Right ventricle myocardium superior (tissue), 1 donor: ENCODE data around the gene CBLIF. TPM values are rescaled to one million over a fixed set of nuclear protein-coding genes. Genes with fewer than 3 reads are reported as not detected.
A peak's percentile ranks its signal among the peaks of the same experiment; 100 is the strongest.
"Not testable (repeated sequence)": the region's sequence is repeated elsewhere in the genome, so short reads cannot be mapped to it uniquely, and the experiment has no call there.

Experiments used
- ATAC-seq: fragments of 200-7000 bp; cut with Tn5 transposase; one replicate; pipeline ENCODE4 v1.9.1; 2020; ENCODE audit warnings: mild to moderate bottlenecking; ENCODE audit not compliant: poor library complexity
- DNase-seq: peaks from one replicate; pipeline ENCODE4 v3.0.0-alpha.2; 2020
- intact Hi-C: fragments of 100-400 bp; cut with DNase I; formaldehyde crosslinking; loops from one replicate; pipeline ENCODE4 v1.11.2; 2022
- total RNA-seq: library from RNA; stranded (reverse); fragmentation: NEBNext Ultra II Directional; extraction: Animal tissue kit (Norgen Biotek cat#: 25700); gene quantifications from one replicate; pipeline ENCODE4 v1.2.1, GENCODE V29; 2021
- donor health status: DM: no; HTN: yes; CAD: no; lungs with severe emphysema.

Gene CBLIF
- total RNA-seq, 1 donor from 2014 or later = not detected

DNA sequence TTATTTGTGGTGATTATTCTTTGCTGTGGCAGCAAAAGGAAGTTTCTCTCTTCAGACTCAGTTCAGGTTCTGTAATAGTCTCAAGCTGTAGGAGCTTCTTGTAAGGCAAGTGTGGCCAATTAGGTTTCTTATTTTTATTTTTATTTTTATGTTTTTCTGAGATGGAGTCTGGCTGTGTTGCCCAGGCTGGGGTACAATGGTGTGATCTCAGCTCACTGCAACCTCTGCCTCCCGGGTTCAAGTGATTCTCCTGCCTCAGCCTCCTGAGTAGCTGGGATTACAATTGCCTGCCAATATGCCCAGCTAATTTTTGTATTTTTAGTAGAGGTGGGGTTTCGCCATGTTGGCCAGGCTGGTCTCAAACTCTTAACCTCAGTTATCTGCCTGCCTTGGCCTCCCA lies 4.3 kb upstream of the CBLIF start:
- DNase-seq, ATAC-seq, intact Hi-C loops: not testable (repeated sequence)

DNA sequence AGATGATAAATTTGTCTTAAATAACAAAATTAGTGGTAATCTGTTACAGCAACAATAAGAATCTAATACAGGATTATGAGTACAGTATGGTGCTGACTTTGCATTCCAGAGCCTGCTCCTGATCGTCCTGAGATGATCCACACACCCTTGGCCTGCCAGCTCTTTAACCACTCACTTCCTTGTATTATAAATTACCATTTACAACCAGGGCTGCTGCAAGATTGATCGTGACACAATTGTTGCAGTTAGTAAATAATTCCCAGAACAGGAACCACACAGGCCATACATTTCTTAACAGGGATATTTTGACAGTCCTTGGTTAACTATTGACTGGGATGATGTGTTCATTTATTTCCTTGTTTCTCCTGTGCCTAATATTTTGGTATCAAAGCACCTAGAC lies 3.8 kb upstream of the CBLIF start:
- intact Hi-C loops = no loop called here
- no peak for ATAC-seq
- no peak for DNase-seq

DNA sequence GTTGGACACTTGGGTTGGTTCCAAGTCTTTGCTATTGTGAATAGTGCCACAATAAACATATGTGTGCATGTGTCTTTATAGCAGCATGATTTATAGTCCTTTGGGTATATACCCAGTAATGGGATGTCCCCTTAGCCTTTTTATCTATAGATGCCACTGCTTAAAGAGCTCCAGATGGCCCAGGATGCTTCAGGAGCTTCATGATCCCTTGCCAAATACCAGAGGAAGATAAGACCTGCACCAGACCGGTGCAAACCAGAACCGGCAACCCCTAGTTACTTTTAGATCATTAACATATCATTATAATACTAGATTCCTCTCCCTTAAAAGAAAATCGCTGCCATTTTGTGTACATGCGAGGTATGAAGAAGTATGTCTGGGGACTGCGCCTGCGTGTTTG lies 3.1 kb upstream of the CBLIF start:
- DNase-seq, intact Hi-C loops, ATAC-seq: not testable (repeated sequence)

DNA sequence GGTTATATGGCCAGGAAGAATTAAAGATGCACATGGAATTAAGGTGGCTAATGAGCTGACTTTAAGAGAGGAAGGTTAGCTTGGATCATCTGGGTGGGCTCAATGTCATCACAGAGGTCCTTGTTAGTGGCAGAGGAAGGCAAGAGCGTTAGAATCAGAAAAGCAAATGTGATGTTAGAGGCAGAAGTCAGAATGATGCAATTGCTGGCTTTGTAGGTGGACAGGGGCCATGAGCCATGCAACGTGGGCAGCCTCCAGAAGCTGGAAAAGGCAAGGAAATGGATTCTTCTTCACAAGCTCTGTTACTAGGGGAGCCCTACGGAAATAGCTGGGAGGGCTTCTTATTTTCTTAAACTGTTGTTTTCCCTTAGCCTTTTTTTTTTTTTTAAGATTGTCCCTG lies 2.3 kb upstream of the CBLIF start:
- intact Hi-C loops = no loop called here
- DNase-seq = no peak
- ATAC-seq = no peak

DNA sequence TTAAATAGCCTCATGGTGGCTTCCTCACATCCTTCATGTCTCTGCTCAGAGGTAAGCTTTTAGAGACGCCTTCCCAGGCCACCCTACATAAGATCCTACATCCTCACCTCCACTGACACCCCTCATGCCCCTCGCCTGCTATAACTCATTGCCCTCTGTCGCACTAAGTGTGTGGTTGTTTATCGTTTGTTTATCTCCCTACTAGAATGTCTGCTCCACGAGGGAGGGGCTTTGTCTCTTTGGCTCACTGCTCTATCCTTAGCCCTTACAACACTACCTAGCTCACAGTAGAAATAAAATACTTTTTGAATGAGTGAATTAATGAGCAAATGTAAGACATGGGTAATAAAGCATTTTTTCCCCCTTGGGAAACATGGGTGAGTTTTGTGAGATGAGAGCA lies 1.3 kb upstream of the CBLIF start:
- DNase-seq (no peak), ATAC-seq (no peak)
- intact Hi-C loops = no loop called here

DNA sequence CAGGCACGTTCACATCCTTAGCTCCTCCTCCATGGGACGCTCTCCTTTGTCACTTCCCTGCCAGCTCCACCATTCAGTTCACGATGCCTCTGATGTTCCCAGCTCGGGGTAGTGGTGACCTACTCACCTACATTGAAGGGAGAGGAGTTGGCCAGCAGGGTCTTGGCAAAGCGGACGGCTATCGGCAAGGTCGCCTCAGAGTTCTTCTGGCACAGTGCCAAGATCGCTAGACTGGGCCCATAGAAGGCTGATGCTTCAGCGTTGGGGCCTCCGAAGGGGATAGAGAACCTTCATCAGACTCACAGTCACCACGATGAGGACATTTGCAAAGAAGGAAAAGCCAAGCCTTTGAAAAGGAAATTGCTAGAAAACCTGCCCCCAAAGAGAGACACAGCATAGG lies 3.0 kb downstream of the CBLIF start:
- DNase-seq (no peak), ATAC-seq (no peak)
- intact Hi-C loops = no loop called here

DNA sequence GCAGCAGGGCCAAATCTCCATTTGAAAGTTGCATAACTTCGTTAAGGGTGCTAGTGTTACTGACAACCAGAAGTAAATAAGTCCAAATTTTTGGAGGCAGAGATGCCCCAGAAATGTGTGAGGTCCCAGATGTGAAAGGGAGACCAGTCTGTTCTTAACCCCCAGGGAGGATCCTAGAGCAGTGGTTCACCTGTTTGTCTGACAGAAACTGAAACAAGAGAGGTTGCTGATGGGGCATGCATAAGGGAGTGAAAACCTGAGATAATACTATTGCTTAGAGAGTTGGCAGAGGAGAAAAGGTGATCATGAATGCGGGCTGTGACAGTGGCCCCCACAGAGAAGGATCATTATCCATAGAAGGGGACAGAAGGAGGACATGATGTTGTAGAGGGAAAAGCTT lies 3.8 kb downstream of the CBLIF start:
- intact Hi-C loops = no loop called here
- no peak for ATAC-seq
- no peak for DNase-seq

DNA sequence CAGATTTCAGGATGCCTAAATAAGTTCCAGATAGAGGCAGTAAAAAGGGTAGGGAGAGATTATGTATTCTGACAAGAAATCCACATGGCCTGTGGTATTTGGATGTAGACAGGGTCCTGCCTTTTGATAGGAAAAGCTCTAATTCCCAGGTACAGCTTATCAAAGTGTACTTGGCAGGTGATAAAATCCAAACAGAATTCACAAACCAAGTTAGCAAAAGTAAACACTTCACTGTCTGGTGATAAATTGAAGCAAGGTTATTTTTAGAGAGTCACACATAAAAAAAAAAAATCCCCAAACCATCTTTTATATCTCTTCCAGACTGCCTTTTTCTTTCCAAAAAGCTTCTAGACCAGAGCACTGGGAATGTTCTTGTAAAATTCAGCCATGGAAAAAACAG lies 5.7 kb downstream of the CBLIF start:
- intact Hi-C loops = no loop called here
- ATAC-seq (no peak), DNase-seq (no peak)

DNA sequence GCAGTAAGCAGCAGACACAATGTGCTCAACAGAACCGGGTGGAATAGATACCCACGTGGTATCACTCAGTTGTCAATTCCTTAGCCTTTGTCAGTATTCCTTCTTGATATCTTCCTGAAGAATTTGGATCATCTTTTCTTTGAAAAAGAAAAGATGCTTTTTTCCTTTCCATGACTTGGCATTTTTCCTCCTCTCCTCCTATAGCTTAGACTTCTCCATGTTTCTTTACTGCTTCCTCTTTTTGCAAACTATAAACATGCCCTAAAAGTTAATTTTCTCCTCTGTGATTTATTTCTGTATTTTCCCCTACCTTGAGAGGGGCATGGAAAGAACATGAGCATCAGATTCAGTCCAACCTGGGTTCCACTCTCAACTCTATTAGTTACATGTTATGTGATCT lies 11.7 kb downstream of the CBLIF start:
- ATAC-seq (no peak), DNase-seq (no peak)
- intact Hi-C loops = no loop called here

DNA sequence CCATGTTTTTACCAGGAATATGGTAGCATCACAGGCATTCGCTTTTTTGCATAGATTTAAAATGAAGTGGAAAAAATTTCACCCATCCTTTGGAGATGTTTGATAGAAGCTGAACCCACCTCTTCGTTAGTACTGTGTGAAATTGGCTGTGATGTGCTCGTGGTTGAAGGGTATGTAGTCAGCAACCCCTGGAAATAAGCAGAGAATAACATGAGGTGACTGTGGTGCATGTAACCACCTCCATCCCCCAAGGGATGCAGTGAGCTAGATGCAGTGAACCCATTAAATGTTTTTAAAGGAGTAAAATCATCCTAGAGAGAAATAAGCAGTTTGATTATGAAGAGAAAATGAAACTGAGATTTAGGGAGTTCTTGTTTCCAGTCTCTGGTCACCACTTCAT lies 15.9 kb downstream of the CBLIF start:
- DNase-seq = no peak
- no peak for ATAC-seq
- intact Hi-C loops = loop anchor here (10.0 kb wide), 2 partner anchors 295 to 365 kb away; no protein-coding TSS in a partner anchor

DNA sequence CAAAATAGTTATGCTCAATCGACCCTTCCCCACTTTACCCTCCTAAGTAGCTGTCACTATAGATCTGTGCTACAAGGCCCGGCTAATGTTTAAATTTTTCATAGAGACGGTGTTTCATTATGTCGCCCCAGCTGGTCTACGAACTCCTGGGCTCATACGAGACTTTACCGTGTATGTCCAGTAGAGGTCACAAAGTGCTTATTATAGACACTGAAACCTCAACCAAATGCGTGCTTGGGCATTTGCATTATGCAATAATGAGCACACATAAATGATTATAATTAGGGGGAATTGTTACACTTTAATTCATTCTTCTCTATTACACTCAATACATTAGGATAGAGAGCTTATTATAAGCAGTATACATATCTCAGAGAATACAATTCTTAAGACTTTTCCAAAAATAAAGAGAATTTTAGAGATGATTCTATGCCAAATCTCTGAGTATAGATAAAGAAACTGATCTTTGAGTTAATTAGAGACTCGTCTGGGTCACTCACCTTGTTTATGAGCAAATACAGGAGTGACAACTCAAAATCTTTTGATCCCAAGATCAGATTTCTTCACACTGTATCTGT lies 22.2 kb downstream of the CBLIF start:
- intact Hi-C loops = loop anchor here (10.0 kb wide), 2 partner anchors 302 to 372 kb away; no protein-coding TSS in a partner anchor
- no peak for DNase-seq
- ATAC-seq = peak; percentile 82

DNA sequence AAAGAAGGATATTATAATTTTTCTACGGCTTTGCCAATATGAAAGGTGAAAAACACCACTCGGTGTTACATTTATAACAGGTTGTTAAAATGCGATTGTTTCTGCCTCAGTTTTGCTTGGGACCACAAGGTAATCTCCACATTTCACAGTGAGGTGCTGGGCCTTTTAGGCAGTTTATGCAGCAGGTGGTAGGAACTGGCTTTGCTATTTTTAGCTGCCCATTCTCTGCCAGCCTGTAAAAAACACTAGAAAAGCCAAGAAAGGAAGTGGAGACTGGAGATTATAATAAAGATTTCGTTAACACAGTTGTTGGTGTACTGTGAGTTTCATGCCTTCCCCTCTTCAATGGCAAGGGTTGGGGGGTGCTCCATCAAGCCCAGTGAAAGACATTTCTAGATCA lies 26.7 kb downstream of the CBLIF start:
- intact Hi-C loops = no loop called here
- no peak for DNase-seq
- ATAC-seq = no peak

DNA sequence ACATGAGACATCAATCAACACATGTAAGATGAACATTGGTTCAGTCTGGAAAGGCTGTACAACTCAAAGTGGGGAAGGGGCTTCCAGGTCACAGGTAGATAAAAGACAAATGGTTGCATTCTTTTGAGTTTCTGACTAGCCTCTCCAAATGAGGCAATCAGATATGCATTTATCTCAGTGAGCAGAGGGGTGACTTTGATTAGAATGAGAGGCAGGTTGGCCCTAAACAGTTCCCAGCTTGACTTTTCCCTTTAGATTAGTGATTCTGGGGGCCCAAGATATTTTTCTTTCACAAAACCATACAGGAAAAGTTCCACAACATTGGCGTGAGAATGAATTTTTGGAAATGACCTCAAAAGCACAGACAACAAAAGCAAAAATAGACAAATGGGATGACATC lies 28.9 kb downstream of the CBLIF start:
- intact Hi-C loops, ATAC-seq, DNase-seq: not testable (repeated sequence)

DNA sequence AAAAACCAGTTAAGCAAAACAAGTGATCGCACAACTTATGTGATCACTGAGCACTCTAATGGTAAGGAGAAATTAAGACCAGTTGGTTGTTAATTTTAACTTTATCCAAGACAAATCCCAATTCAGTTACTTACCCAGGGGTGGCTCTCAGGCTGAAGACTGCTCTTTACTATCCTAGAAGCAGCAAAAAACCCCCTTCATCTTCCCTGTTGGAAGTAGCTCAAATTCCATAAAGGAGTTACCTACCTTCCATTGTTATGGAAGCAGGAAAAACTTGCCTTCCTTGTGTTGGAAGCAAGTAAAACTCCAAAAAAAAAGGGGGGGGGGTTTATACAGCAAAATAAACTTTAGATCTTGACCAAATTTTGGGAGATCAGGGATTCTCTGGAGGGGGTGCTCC lies 29.5 kb downstream of the CBLIF start:
- ATAC-seq (no peak), DNase-seq (no peak)
- intact Hi-C loops = no loop called here

DNA sequence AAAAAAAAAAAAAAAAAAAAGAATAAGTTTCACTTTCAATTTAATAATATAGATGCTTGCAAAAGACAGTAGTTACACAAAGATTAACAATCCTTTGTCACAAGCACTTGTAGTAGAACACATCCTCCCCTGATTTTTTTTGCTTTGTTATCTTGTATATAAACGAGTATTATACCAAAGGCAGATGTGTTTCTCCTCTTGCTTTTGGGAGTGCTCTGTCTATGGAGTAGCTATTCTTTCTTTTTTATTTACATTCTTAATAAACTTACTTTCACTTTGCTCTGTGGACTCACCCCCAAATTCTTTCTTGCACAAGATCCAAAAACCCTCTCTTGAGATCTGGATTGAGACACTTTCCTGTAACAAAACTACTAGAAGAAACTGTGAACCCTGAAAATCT lies 31.3 kb downstream of the CBLIF start:
- intact Hi-C loops = no loop called here

DNA sequence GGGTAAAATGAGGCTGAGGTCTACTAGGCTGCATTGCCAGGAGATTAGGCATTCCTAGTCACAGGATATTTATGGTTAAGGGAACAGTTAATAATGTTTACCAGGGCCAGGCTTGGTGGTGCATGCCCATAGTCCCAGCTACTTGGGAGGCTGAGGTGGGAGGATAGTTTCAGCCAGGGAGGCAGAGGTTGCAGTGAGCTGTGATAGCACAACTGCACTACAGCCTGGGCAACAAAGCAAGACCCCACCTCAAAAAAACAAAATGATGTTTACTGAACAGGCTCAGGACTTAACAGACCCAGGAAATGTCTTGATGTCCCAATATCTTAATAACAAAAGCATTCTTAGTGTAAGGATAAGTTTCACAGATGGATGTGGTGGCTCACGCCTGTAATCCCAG lies 31.9 kb downstream of the CBLIF start:
- ATAC-seq = no peak
- intact Hi-C loops = no loop called here
- DNase-seq = no peak

More for the DNA sequence above, 31.3 kb downstream of the CBLIF start:
- DNase-seq = no peak
- no peak for ATAC-seq

DNA sequence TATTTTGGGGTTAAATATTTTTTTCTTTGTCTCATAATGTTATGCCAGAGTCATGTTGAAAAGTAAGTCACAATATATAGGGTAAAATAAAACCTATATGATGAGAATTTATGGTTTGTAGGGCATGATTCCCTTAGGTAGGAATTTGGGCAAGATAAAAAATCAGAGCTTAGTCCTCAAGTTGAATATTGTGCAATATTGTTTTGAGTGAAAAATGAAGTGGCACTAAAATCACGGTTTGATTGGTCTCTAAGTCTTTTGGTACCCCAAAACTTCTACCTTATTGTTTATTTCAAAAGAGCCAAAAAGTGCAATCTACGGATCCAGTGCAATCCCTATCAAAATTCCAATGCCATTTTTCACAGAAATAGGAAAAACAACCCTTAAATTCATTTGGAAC lies 33.1 kb downstream of the CBLIF start:
- ATAC-seq = no peak
- DNase-seq = no peak
- intact Hi-C loops = no loop called here

DNA sequence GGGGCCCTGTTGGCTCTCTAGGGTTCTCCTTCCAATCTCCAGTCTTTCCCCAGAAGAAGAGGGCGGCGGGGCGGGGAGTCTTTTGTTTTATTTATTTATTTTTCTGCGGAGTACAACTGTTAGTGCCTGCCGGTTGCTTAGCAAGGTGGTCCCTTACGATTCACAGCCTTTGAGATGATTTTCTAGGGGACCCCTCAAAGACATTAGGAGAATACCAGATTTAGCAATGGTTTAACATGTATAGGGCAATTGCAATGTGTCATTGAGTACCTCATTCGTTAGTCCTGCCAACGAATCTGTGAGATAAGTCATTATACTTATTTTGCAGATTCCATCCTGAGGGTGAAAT lies 34.4 kb downstream of the CBLIF start:
- DNase-seq (no peak), ATAC-seq (no peak)
- intact Hi-C loops = no loop called here

DNA sequence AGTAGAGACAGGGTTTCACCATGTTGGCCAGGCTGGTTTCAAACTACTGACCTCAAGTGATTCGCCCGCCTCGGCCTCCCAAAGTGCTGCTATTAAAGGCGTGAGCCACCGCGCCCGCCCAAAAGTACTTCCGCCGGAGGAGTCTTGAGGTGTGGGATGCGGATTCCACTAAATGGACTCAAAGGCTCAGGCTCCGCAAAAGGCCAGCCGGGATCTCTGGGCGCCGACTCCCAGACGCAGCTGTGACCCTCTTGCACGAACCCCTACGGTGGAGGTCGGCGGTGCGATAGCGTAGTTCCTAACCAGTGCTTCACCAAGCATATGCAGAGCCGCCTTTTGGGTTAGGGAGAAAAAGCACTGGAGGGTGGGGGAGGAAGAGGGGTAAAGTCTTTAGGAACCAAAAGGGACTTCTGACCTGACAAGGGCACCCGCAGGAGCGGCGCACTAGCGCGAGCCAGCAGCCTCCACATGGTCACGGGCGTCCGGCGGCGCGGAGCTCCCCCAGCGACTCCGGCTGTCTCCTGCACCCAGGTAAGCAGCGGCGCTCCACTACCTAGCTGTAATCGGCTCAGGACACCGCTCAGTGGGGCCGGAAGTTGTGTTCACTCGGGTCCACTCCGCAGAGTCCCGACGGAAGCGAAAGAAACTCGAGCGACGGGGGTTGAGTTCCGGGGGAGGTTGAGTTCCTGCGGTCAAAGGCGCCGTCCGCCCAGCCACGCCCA lies 34.9 kb downstream of the CBLIF start, which contains the start of gene MRPL16:
Gene MRPL16, minus strand, starts transcription at position 590 of the 722 bp plus-strand sequence. Its CDS starts 120 bp downstream, at position 470.
- ATAC-seq (peak; percentile 98), DNase-seq (peak; percentile 91)
- intact Hi-C loops = no loop called here

DNA sequence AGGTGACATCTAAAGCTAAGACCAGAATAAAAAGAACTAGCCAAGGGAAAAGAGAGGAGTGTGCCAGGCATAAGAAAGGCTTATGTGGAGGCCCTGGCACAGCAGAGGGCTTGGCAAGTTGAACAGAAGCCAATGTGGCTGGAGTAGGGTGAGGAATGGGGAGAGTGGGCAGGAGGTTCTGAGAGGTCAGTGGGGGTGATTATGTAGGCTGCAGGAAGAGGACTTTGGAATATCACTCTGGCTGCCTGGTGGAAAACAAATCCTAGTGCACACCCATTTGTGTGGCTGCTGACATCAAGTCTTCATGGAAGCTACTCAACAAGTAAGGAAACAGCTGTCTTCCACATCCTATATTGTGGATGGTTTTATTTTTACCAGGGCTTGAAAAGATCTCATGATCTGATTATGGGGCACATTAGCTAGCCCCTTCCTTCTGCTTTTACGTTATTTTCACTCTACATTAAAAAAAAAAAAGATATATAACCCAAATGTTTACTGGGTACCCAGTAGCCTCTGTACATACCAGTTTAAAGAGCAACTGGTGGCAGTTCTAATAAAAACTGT lies 38.2 kb downstream of the CBLIF start:
- no peak for ATAC-seq
- intact Hi-C loops = loop anchor here (10.0 kb wide), 1 partner anchor 132 kb away; no protein-coding TSS in a partner anchor
- DNase-seq = no peak
